ENCODE results near the gene XKR8. TPM values are rescaled to one million over a fixed set of nuclear protein-coding genes. Genes with fewer than 3 reads are reported as not detected.

The XKR8 gene
- total RNA-seq, 4 donors from 2014 or later: 2.8 to 8.2 (median 5.0) TPM; not detected in 1

GRCh38 chr1:27980216-27980845, 20.6 kb downstream of the XKR8 start:
- no peak for DNase-seq
- TF ChIP-seq POLR2A (IDR thresholded peaks at IDR 0.05) (no peak), CTCF (IDR thresholded peaks at IDR 0.05) (no peak)
- Histone ChIP-seq H3K9me3 (no peaks in the 10 kb centered on the region), H3K4me3 (no peak overlapping the region), H3K27ac (no peak overlapping the region), H3K4me1 (no peaks in the 10 kb centered on the region), H3K27me3 (no peaks in the 10 kb centered on the region), H3K36me3 (no peaks in the 10 kb centered on the region)
- intact Hi-C loops (cut with DNase I; ENCODE audit: low total_unique reads): no loop called here

GRCh38 chr1:27981145-27981544, 21.4 kb downstream of the XKR8 start:
- no peaks in the 10 kb centered on the region for H3K4me1 ChIP-seq
- TF ChIP-seq POLR2A (IDR thresholded peaks at IDR 0.05): no peak
- TF ChIP-seq CTCF (IDR thresholded peaks at IDR 0.05): no peak
- H3K27me3 ChIP-seq: no peaks in the 10 kb centered on the region
- H3K4me3 ChIP-seq: no peak overlapping the region
- intact Hi-C loops (cut with DNase I; ENCODE audit: low total_unique reads): no loop called here
- no peaks in the 10 kb centered on the region for H3K36me3 ChIP-seq
- no peak overlapping the region for H3K27ac ChIP-seq
- DNase-seq: no peak
- H3K9me3 ChIP-seq: no peaks in the 10 kb centered on the region

GRCh38 chr1:27990920-27991537, 31.3 kb downstream of the XKR8 start:
- H3K4me1 ChIP-seq: no peaks in the 10 kb centered on the region
- no peaks in the 10 kb centered on the region for H3K36me3 ChIP-seq
- intact Hi-C loops (cut with DNase I; ENCODE audit: low total_unique reads): no loop called here
- no peak for DNase-seq
- H3K27ac ChIP-seq: no peak overlapping the region
- H3K9me3 ChIP-seq: no peaks in the 10 kb centered on the region
- TF ChIP-seq CTCF (IDR thresholded peaks at IDR 0.05): no peak
- TF ChIP-seq POLR2A (IDR thresholded peaks at IDR 0.05): no peak
- no peaks in the 10 kb centered on the region for H3K27me3 ChIP-seq
- H3K4me3 ChIP-seq: no peak overlapping the region

- no peaks in the 10 kb centered on the region for H3K4me1 ChIP-seq
- no peak for DNase-seq
- intact Hi-C loops (cut with DNase I; ENCODE audit: low total_unique reads): no loop called here
- H3K27ac ChIP-seq: no peak overlapping the region
- H3K36me3 ChIP-seq: no peaks in the 10 kb centered on the region
- no peak overlapping the region for H3K4me3 ChIP-seq
- H3K27me3 ChIP-seq: no peaks in the 10 kb centered on the region
- no peaks in the 10 kb centered on the region for H3K9me3 ChIP-seq
- no peak for TF ChIP-seq POLR2A (IDR thresholded peaks at IDR 0.05)
- no peak for TF ChIP-seq CTCF (IDR thresholded peaks at IDR 0.05)
These were observed 32.5 kb downstream of the XKR8 start for GRCh38 chr1:27992276-27992675.

- no peaks in the 10 kb centered on the region for H3K36me3 ChIP-seq
- no peak for TF ChIP-seq POLR2A (IDR thresholded peaks at IDR 0.05)
- no peak for TF ChIP-seq CTCF (IDR thresholded peaks at IDR 0.05)
- DNase-seq: no peak
- no peaks in the 10 kb centered on the region for H3K9me3 ChIP-seq
- H3K27me3 ChIP-seq: no peaks in the 10 kb centered on the region
- no peaks in the 10 kb centered on the region for H3K4me1 ChIP-seq
- H3K27ac ChIP-seq: no peak overlapping the region
- intact Hi-C loops (cut with DNase I; ENCODE audit: low total_unique reads): no loop called here
- H3K4me3 ChIP-seq: no peak overlapping the region
These were observed 33.5 kb downstream of the XKR8 start for GRCh38 chr1:27993241-27993640.
